Activated naive CD4-positive, alpha-beta T cell treated with anti-CD3 and anti-CD28 coated beads, Interleukin-2, amount 50 U/mL, for 24 hours (primary cell): ENCODE measurements around the gene NT5DC3.

Experiments used
- H3K27ac Mint-ChIP-seq: one replicate; pipeline ENCODE4 v1.8.0; 2021; ENCODE audit warnings: mild to moderate bottlenecking, mixed read lengths
- H3K27me3 Mint-ChIP-seq: one replicate; pipeline ENCODE4 v1.8.0; 2021; ENCODE audit warnings: mixed read lengths
- H3K36me3 Mint-ChIP-seq: one replicate; pipeline ENCODE4 v1.8.0; 2021; ENCODE audit warnings: mixed read lengths
- H3K4me1 Mint-ChIP-seq: one replicate; pipeline ENCODE4 v1.8.0; 2021; ENCODE audit warnings: mixed read lengths
- H3K4me3 Mint-ChIP-seq: one replicate; pipeline ENCODE4 v1.8.0; 2021; ENCODE audit warnings: mild to moderate bottlenecking, mixed read lengths
- H3K9me3 Mint-ChIP-seq: one replicate; pipeline ENCODE4 v1.8.0; 2021; ENCODE audit warnings: mixed read lengths

The NT5DC3 gene

GRCh38 chr12:103829092-103829491, 11.9 kb downstream of the NT5DC3 start:
- Mint-ChIP-seq H3K36me3 (peaks cover 12% of the 10 kb centered on the region), H3K9me3 (no peaks in the 10 kb centered on the region), H3K4me1 (peaks cover 8% of the 10 kb centered on the region), H3K27me3 (no peaks in the 10 kb centered on the region), H3K4me3 (no peak overlapping the region), H3K27ac (no peak overlapping the region)

- H3K4me3 Mint-ChIP-seq: no peak overlapping the region
- H3K4me1 Mint-ChIP-seq: peaks cover 8% of the 10 kb centered on the region
These were observed 13.1 kb downstream of the NT5DC3 start for GRCh38 chr12:103827911-103828391.

GRCh38 chr12:103824845-103825244, 16.2 kb downstream of the NT5DC3 start:
- Mint-ChIP-seq H3K27ac (no peak overlapping the region), H3K4me1 (peaks cover 4% of the 10 kb centered on the region), H3K36me3 (peaks cover 6% of the 10 kb centered on the region), H3K4me3 (no peak overlapping the region), H3K9me3 (peaks cover 8% of the 10 kb centered on the region), H3K27me3 (no peaks in the 10 kb centered on the region)

More at GRCh38 chr12:103827911-103828391, 13.1 kb downstream of the NT5DC3 start:
- H3K27me3 Mint-ChIP-seq: no peaks in the 10 kb centered on the region
- no peaks in the 10 kb centered on the region for H3K9me3 Mint-ChIP-seq
- peaks cover 12% of the 10 kb centered on the region for H3K36me3 Mint-ChIP-seq
- H3K27ac Mint-ChIP-seq: no peak overlapping the region

GRCh38 chr12:103824290-103824689, 16.7 kb downstream of the NT5DC3 start:
- no peak overlapping the region for H3K4me3 Mint-ChIP-seq
- no peaks in the 10 kb centered on the region for H3K4me1 Mint-ChIP-seq
- peaks cover 8% of the 10 kb centered on the region for H3K9me3 Mint-ChIP-seq
- H3K27me3 Mint-ChIP-seq: no peaks in the 10 kb centered on the region
- H3K27ac Mint-ChIP-seq: no peak overlapping the region
- peaks cover 6% of the 10 kb centered on the region for H3K36me3 Mint-ChIP-seq

GRCh38 chr12:103823871-103824270, 17.2 kb downstream of the NT5DC3 start:
- Mint-ChIP-seq H3K9me3 (peaks cover 8% of the 10 kb centered on the region), H3K4me3 (no peak overlapping the region), H3K27me3 (no peaks in the 10 kb centered on the region), H3K4me1 (no peaks in the 10 kb centered on the region), H3K36me3 (peaks cover 6% of the 10 kb centered on the region), H3K27ac (no peak overlapping the region)

GRCh38 chr12:103821773-103822172, 19.3 kb downstream of the NT5DC3 start:
- H3K27me3 Mint-ChIP-seq: no peaks in the 10 kb centered on the region
- H3K36me3 Mint-ChIP-seq: peaks cover 9% of the 10 kb centered on the region
- no peak overlapping the region for H3K27ac Mint-ChIP-seq
- peaks cover 8% of the 10 kb centered on the region for H3K9me3 Mint-ChIP-seq
- H3K4me3 Mint-ChIP-seq: no peak overlapping the region
- H3K4me1 Mint-ChIP-seq: no peaks in the 10 kb centered on the region

- Mint-ChIP-seq H3K27ac (no peak overlapping the region), H3K36me3 (peaks cover 9% of the 10 kb centered on the region), H3K27me3 (no peaks in the 10 kb centered on the region), H3K4me3 (no peak overlapping the region), H3K4me1 (no peaks in the 10 kb centered on the region), H3K9me3 (peaks cover 8% of the 10 kb centered on the region)
These were observed 20.0 kb downstream of the NT5DC3 start for GRCh38 chr12:103820881-103821489.

- Mint-ChIP-seq H3K4me1 (no peaks in the 10 kb centered on the region), H3K27me3 (no peaks in the 10 kb centered on the region), H3K9me3 (peaks cover 8% of the 10 kb centered on the region), H3K36me3 (peaks cover 9% of the 10 kb centered on the region), H3K4me3 (no peak overlapping the region), H3K27ac (no peak overlapping the region)
These were observed 20.7 kb downstream of the NT5DC3 start for GRCh38 chr12:103820361-103820760.

- Mint-ChIP-seq H3K27me3 (no peaks in the 10 kb centered on the region), H3K36me3 (peaks cover 9% of the 10 kb centered on the region), H3K4me3 (no peak overlapping the region), H3K9me3 (peaks cover 8% of the 10 kb centered on the region), H3K4me1 (no peaks in the 10 kb centered on the region), H3K27ac (no peak overlapping the region)
These were observed 21.1 kb downstream of the NT5DC3 start for GRCh38 chr12:103819892-103820291.

- no peaks in the 10 kb centered on the region for H3K4me1 Mint-ChIP-seq
- H3K4me3 Mint-ChIP-seq: no peak overlapping the region
- peaks cover 8% of the 10 kb centered on the region for H3K9me3 Mint-ChIP-seq
- H3K27me3 Mint-ChIP-seq: no peaks in the 10 kb centered on the region
- H3K27ac Mint-ChIP-seq: no peak overlapping the region
- H3K36me3 Mint-ChIP-seq: peaks cover 13% of the 10 kb centered on the region
These were observed 21.7 kb downstream of the NT5DC3 start for GRCh38 chr12:103819312-103819711.

- Mint-ChIP-seq H3K4me3 (no peak overlapping the region), H3K27me3 (no peaks in the 10 kb centered on the region), H3K36me3 (peaks cover 22% of the 10 kb centered on the region), H3K27ac (no peak overlapping the region), H3K9me3 (peaks cover 8% of the 10 kb centered on the region), H3K4me1 (no peaks in the 10 kb centered on the region)
These were observed 23.2 kb downstream of the NT5DC3 start for GRCh38 chr12:103817791-103818190.

- Mint-ChIP-seq H3K36me3 (peaks cover 22% of the 10 kb centered on the region), H3K4me3 (no peak overlapping the region), H3K9me3 (peaks cover 4% of the 10 kb centered on the region), H3K27ac (no peak overlapping the region), H3K4me1 (no peaks in the 10 kb centered on the region), H3K27me3 (no peaks in the 10 kb centered on the region)
These were observed 24.4 kb downstream of the NT5DC3 start for GRCh38 chr12:103816663-103817062.

- no peaks in the 10 kb centered on the region for H3K9me3 Mint-ChIP-seq
- no peaks in the 10 kb centered on the region for H3K27me3 Mint-ChIP-seq
- H3K4me1 Mint-ChIP-seq: no peaks in the 10 kb centered on the region
- no peak overlapping the region for H3K4me3 Mint-ChIP-seq
- peaks cover 26% of the 10 kb centered on the region for H3K36me3 Mint-ChIP-seq
- no peak overlapping the region for H3K27ac Mint-ChIP-seq
These were observed 26.6 kb downstream of the NT5DC3 start for GRCh38 chr12:103814436-103814835.

- Mint-ChIP-seq H3K27ac (no peak overlapping the region), H3K4me1 (no peaks in the 10 kb centered on the region), H3K27me3 (no peaks in the 10 kb centered on the region), H3K9me3 (no peaks in the 10 kb centered on the region), H3K36me3 (peaks cover 26% of the 10 kb centered on the region), H3K4me3 (no peak overlapping the region)
These were observed 27.1 kb downstream of the NT5DC3 start for GRCh38 chr12:103813949-103814348.

- peaks cover 26% of the 10 kb centered on the region for H3K36me3 Mint-ChIP-seq
These were observed 27.6 kb downstream of the NT5DC3 start for GRCh38 chr12:103813426-103813825.

GRCh38 chr12:103812789-103813188, 28.2 kb downstream of the NT5DC3 start:
- no peak overlapping the region for H3K27ac Mint-ChIP-seq
- no peaks in the 10 kb centered on the region for H3K9me3 Mint-ChIP-seq
- H3K4me3 Mint-ChIP-seq: no peak overlapping the region
- H3K4me1 Mint-ChIP-seq: no peaks in the 10 kb centered on the region
- no peaks in the 10 kb centered on the region for H3K27me3 Mint-ChIP-seq
- peaks cover 26% of the 10 kb centered on the region for H3K36me3 Mint-ChIP-seq

More at GRCh38 chr12:103813426-103813825, 27.6 kb downstream of the NT5DC3 start:
- H3K27ac Mint-ChIP-seq: no peak overlapping the region
- no peaks in the 10 kb centered on the region for H3K9me3 Mint-ChIP-seq
- H3K4me3 Mint-ChIP-seq: no peak overlapping the region
- no peaks in the 10 kb centered on the region for H3K27me3 Mint-ChIP-seq
- H3K4me1 Mint-ChIP-seq: no peaks in the 10 kb centered on the region

GRCh38 chr12:103811791-103812190, 29.2 kb downstream of the NT5DC3 start:
- Mint-ChIP-seq H3K4me1 (no peaks in the 10 kb centered on the region), H3K4me3 (no peak overlapping the region), H3K27ac (no peak overlapping the region), H3K36me3 (peaks cover 25% of the 10 kb centered on the region), H3K27me3 (no peaks in the 10 kb centered on the region), H3K9me3 (no peaks in the 10 kb centered on the region)
